ENCODE results near the gene LCN10.

Gene LCN10

GRCh38 chr9:136691316-136692184 lies 51.2 kb downstream of the LCN10 start:
- H3K36me3 ChIP-seq: no peaks in the 10 kb centered on the region
- peaks cover 74% of the 10 kb centered on the region for H3K4me1 ChIP-seq
- no peaks in the 10 kb centered on the region for H3K9me3 ChIP-seq
- peak overlapping the region; percentile 25 for H3K9ac ChIP-seq
- peak overlapping the region; percentile 72 for H3K4me2 ChIP-seq
- TF ChIP-seq Cebpa-rat (IDR thresholded peaks at IDR 0.05): no peak
- H3K27ac ChIP-seq: peak overlapping the region; percentile 21; the same call in 1 of the 2 replicates
- no peaks in the 10 kb centered on the region for H3K27me3 ChIP-seq
- peaks cover under 1% of the 10 kb centered on the region; the same call in 1 of the 2 replicates for H4K20me1 ChIP-seq
- no peak overlapping the region for H3K4me3 ChIP-seq

- no peak for TF ChIP-seq Cebpa-rat (IDR thresholded peaks at IDR 0.05)
- Histone ChIP-seq H3K4me2 (peak overlapping the region; percentile 72), H4K20me1 (peaks cover 7% of the 10 kb centered on the region), H3K36me3 (no peaks in the 10 kb centered on the region), H3K27me3 (no peaks in the 10 kb centered on the region), H3K27ac (peak overlapping the region; percentile 21), H3K4me1 (peaks cover 72% of the 10 kb centered on the region), H3K9ac (peak overlapping the region; percentile 53), H3K9me3 (no peaks in the 10 kb centered on the region), H3K4me3 (no peak overlapping the region)
Measured at GRCh38 chr9:136690806-136691261, 51.9 kb downstream of the LCN10 start.

GRCh38 chr9:136690104-136690805 lies 52.5 kb downstream of the LCN10 start:
- Histone ChIP-seq H3K36me3 (no peaks in the 10 kb centered on the region), H3K27me3 (no peaks in the 10 kb centered on the region), H3K27ac (peak overlapping the region; percentile 21), H4K20me1 (peaks cover 13% of the 10 kb centered on the region), H3K4me3 (no peak overlapping the region), H3K4me1 (peaks cover 72% of the 10 kb centered on the region), H3K9me3 (no peaks in the 10 kb centered on the region), H3K4me2 (peak overlapping the region; percentile 72), H3K9ac (peak overlapping the region; percentile 53)
- no peak for TF ChIP-seq Cebpa-rat (IDR thresholded peaks at IDR 0.05)

GRCh38 chr9:136689108-136689460 lies 53.7 kb downstream of the LCN10 start:
- Histone ChIP-seq H3K4me1 (peaks cover 73% of the 10 kb centered on the region), H3K4me2 (peak overlapping the region; percentile 28; the same call in 1 of the 2 replicates), H3K27me3 (no peaks in the 10 kb centered on the region), H3K4me3 (no peak overlapping the region), H3K9me3 (no peaks in the 10 kb centered on the region), H3K36me3 (0 out of 2 replicates have a peak, but pooled peaks cover 4% of the 10 kb centered on the region), H3K9ac (no peak overlapping the region), H4K20me1 (peaks cover 25% of the 10 kb centered on the region), H3K27ac (no peak overlapping the region)
- no peak for TF ChIP-seq Cebpa-rat (IDR thresholded peaks at IDR 0.05)

GRCh38 chr9:136688274-136689107 lies 54.2 kb downstream of the LCN10 start:
- H3K27ac ChIP-seq: peak overlapping the region; percentile 13; the same call in 1 of the 2 replicates
- no peaks in the 10 kb centered on the region for H3K27me3 ChIP-seq
- TF ChIP-seq Cebpa-rat (IDR thresholded peaks at IDR 0.05): no peak
- H3K9me3 ChIP-seq: no peaks in the 10 kb centered on the region
- H3K4me3 ChIP-seq: no peak overlapping the region
- no peak overlapping the region for H3K9ac ChIP-seq
- H3K4me1 ChIP-seq: peaks cover 75% of the 10 kb centered on the region
- peaks cover 8% of the 10 kb centered on the region; the same call in 1 of the 2 replicates for H3K36me3 ChIP-seq
- peaks cover 31% of the 10 kb centered on the region for H4K20me1 ChIP-seq
- H3K4me2 ChIP-seq: peak overlapping the region; percentile 85
